GM12864 (cell line): ENCODE data around the gene KIF12.

Source experiments
- DNase-seq: peaks from one replicate; pipeline ENCODE4 v3.0.0-alpha.2; 2011; ENCODE audit warnings: low read depth
- H3K4me3 ChIP-seq: 2 replicates; pipeline ENCODE4 v1.5.1; 2011; ENCODE audit warnings: mild to moderate bottlenecking, low read depth, low read length, control low read depth
- CTCF ChIP-seq: IDR thresholded peaks from 2 replicates; pipeline ENCODE4 v1.5.1; 2011; ENCODE audit warnings: low read depth, mild to moderate bottlenecking, moderate library complexity, low read length, control low read depth, inconsistent platforms; ENCODE audit errors: missing control alignments

KIF12 gene

GRCh38 chr9:114102484-114102883 lies 3.4 kb upstream of the KIF12 start:
- H3K4me3 ChIP-seq = no peak overlapping the region
- TF ChIP-seq CTCF = no peak
- DNase-seq = no peak

- no peak overlapping the region for H3K4me3 ChIP-seq
- DNase-seq = no peak
- TF ChIP-seq CTCF = no peak
Measured at GRCh38 chr9:114100536-114100935, 1.4 kb upstream of the KIF12 start.

GRCh38 chr9:114099669-114100270 lies 678 bp upstream of the KIF12 start:
- TF ChIP-seq CTCF = no peak
- H3K4me3 ChIP-seq = no peak overlapping the region
- no peak for DNase-seq

- no peak overlapping the region for H3K4me3 ChIP-seq
- no peak for TF ChIP-seq CTCF
- DNase-seq = no peak
Measured at GRCh38 chr9:114098021-114098935, 814 bp downstream of the KIF12 start.

GRCh38 chr9:114097613-114098020 lies 1.5 kb downstream of the KIF12 start:
- H3K4me3 ChIP-seq = no peak overlapping the region
- no peak for TF ChIP-seq CTCF
- no peak for DNase-seq

- no peak for TF ChIP-seq CTCF
- DNase-seq = no peak
- H3K4me3 ChIP-seq = no peak overlapping the region
Measured at GRCh38 chr9:114096866-114097612, 2.1 kb downstream of the KIF12 start.
